ENCODE results near the gene ST7.

The ST7 gene

DNA sequence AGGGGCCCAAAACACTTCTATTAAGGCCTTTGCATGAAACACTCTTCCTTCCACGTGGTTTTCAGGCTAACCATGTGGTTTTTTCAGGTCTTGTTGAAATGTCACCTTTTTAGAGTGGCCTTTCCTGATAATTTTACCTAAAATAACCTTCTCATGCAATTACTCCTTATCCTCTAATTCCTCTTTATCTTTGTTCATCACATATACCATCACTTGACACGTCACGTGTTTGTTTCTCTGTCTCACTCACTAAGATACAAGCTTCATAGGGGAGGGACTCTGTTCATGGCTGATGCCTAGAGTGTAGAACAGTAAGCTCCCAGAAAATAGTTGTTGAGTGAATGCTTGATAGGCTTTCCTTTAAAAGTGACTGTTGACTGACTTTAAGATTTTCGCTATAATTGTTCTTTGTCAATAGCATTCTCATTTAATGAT, 63.7 kb downstream of the ST7 start:
- DNase-seq (ENCODE audit: low read depth) = no peak
- TF ChIP-seq, protein P1, sequence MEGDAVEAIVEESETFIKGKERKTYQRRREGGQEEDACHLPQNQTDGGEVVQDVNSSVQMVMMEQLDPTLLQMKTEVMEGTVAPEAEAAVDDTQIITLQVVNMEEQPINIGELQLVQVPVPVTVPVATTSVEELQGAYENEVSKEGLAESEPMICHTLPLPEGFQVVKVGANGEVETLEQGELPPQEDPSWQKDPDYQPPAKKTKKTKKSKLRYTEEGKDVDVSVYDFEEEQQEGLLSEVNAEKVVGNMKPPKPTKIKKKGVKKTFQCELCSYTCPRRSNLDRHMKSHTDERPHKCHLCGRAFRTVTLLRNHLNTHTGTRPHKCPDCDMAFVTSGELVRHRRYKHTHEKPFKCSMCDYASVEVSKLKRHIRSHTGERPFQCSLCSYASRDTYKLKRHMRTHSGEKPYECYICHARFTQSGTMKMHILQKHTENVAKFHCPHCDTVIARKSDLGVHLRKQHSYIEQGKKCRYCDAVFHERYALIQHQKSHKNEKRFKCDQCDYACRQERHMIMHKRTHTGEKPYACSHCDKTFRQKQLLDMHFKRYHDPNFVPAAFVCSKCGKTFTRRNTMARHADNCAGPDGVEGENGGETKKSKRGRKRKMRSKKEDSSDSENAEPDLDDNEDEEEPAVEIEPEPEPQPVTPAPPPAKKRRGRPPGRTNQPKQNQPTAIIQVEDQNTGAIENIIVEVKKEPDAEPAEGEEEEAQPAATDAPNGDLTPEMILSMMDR (conservative IDR thresholded peaks at IDR 0.05; ENCODE audit: control insufficient read depth, insufficient read depth, low read depth, low read length) = no peak
- no peak overlapping the region for H3K4me3 ChIP-seq (ENCODE audit: control insufficient read depth, low read depth, low read length)

DNA sequence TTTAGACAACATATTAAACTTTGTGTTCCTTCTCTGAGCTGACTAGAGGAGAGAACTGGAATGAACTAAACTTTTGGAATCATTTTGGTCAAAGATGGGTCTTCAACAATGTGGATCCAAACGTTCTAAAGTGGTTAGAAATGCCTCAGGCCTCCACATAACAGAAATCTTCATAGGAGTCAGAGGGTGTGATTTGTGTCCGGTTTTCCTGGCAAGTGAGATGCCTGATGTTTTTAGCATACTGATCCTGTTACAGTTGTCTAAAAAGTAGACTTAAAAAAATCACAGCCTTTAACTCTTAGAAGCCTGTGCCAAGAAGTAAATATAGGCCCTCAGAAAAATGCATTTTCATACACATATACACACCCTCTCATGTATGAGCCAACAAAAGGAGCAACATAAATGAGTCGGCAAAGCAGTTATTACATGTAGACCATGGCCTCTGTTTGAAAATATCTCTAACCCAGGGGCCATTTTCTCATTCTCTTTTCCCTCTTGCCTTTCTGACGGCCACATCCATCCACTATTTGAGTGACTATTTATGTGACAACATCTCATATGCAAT, 64.5 kb downstream of the ST7 start:
- TF ChIP-seq, protein P1 (conservative IDR thresholded peaks at IDR 0.05; ENCODE audit: control insufficient read depth, insufficient read depth, low read depth, low read length) = no peak
- no peak overlapping the region for H3K4me3 ChIP-seq (ENCODE audit: control insufficient read depth, low read depth, low read length)
- DNase-seq (ENCODE audit: low read depth) = no peak

DNA sequence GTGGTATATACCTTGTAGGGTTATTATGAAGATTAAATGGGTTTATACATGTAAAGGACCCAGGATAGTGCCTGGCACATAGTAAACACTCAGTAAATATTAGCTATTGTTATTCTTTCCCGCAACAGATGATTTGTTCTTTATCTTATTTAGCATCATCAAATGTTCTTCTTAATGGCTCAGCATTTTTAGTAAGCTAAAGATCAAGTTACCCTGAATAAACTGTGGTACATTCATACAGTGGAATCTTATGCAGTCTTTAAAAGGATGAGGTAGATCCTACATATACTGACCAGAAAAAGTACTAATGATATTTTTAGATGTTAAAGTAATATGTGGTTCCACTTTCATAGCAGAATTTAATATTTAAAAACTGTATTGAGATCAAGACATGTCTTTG, 65.4 kb downstream of the ST7 start:
- DNase-seq (ENCODE audit: low read depth) = no peak
- TF ChIP-seq, protein P1 (conservative IDR thresholded peaks at IDR 0.05; ENCODE audit: control insufficient read depth, insufficient read depth, low read depth, low read length) = no peak
- no peak overlapping the region for H3K4me3 ChIP-seq (ENCODE audit: control insufficient read depth, low read depth, low read length)

DNA sequence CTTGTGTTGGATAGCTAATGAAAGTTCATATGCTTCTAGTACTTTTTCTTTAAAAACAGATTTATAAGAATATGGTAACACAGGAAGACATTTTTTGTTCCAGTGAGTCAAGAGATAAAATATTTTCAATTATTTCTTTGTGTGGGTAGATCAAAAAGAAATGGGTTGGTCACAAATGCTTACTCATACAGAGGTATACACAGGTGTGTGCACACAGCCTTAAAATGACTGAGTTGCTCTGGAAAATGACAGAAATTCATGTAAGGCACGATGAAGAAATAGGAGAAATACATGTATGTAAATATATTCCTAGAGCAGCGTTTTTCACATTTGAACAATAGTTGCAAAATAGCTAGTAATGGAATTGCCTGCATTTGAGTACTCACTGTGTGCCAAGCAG, 66.0 kb downstream of the ST7 start:
- no peak overlapping the region for H3K4me3 ChIP-seq (ENCODE audit: control insufficient read depth, low read depth, low read length)
- no peak for DNase-seq (ENCODE audit: low read depth)
- TF ChIP-seq, protein P1 (conservative IDR thresholded peaks at IDR 0.05; ENCODE audit: control insufficient read depth, insufficient read depth, low read depth, low read length) = no peak

DNA sequence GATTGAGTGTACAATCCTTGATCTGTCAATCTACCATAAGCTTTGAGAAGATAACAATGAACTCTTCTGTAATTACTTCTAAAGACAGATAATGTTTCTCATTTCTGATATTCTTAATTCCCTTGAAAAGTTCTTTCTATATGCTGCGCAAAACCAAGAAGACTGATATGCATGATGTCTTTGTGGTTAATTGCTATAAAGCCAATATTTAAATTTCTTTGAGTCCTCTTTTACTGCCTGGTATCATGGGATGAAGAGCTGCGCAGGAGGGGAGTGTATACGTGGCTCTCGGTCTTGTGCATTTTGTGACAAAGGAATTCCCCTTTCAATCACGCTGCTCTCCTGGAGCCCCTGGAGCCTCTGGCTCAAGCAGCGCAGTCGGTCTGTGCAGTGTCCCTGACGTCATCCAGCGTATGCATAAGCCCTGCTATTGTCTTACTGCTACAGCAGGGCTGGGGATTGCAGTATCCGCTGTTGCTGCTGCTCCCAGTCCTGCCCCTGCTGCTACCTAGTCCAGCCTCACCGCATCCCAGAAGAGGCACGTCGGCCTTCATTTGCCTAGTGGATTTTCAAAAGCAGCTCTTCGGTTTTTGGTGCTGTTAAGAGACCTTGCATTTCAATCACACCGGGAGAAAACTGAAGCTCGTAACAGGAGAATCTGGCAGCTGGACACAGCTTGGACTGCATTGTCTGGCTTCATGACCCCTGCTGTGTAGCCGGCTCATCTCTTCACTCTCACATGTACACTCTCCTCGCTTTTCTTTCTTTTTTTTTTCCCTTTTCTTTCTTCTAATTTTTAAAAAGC, 66.7 kb downstream of the ST7 start:
- peak; percentile 91 for DNase-seq (ENCODE audit: low read depth)
- peak overlapping the region; percentile 35 for H3K4me3 ChIP-seq (ENCODE audit: control insufficient read depth, low read depth, low read length)
- TF ChIP-seq, protein P1 (conservative IDR thresholded peaks at IDR 0.05; ENCODE audit: control insufficient read depth, insufficient read depth, low read depth, low read length) = no peak

DNA sequence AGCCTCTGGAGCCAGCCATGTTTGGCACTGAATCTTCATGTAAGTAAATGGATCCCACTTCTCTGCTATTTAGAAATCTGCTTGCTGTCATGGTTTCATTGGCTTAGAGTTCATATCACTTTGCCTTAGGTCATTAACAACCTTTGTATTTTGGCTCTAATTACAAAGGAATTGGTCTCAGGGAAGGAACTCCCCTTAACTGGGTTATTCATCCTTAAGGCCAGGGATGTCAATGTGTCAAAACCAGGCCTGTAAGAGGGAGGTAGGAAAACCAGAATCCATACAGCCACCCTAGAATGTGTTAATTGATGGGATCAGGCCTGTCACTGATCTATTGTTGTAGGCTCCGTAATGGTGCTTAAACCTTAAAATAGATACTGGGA, 67.3 kb downstream of the ST7 start:
- H3K4me3 ChIP-seq (ENCODE audit: control insufficient read depth, low read depth, low read length) = no peak overlapping the region
- TF ChIP-seq, protein P1 (conservative IDR thresholded peaks at IDR 0.05; ENCODE audit: control insufficient read depth, insufficient read depth, low read depth, low read length) = no peak
- DNase-seq (ENCODE audit: low read depth) = no peak
